Measurements from ENCODE around the gene TRPM2.

TRPM2 gene

GRCh38 chr21:44322621-44323325 lies 30.6 kb upstream of the TRPM2 start:
- no peak overlapping the region for H3K27ac ChIP-seq
- TF ChIP-seq ZFX (IDR thresholded peaks at IDR 0.05; ENCODE audit: borderline replicate concordance): no peak
- TF ChIP-seq CTCF (IDR thresholded peaks at IDR 0.05): no peak

GRCh38 chr21:44323591-44323990 lies 29.8 kb upstream of the TRPM2 start:
- TF ChIP-seq CTCF (IDR thresholded peaks at IDR 0.05): no peak
- TF ChIP-seq ZFX (IDR thresholded peaks at IDR 0.05; ENCODE audit: borderline replicate concordance): no peak
- H3K27ac ChIP-seq: no peak overlapping the region

- H3K27ac ChIP-seq: no peak overlapping the region
- TF ChIP-seq ZFX (IDR thresholded peaks at IDR 0.05; ENCODE audit: borderline replicate concordance): no peak
- no peak for TF ChIP-seq CTCF (IDR thresholded peaks at IDR 0.05)
These were observed 29.1 kb upstream of the TRPM2 start for GRCh38 chr21:44324106-44324853.

- H3K27ac ChIP-seq: no peak overlapping the region
- TF ChIP-seq ZFX (IDR thresholded peaks at IDR 0.05; ENCODE audit: borderline replicate concordance): no peak
- no peak for TF ChIP-seq CTCF (IDR thresholded peaks at IDR 0.05)
These were observed 28.6 kb upstream of the TRPM2 start for GRCh38 chr21:44324854-44325107.

GRCh38 chr21:44325386-44326271 lies 27.8 kb upstream of the TRPM2 start:
- no peak overlapping the region for H3K27ac ChIP-seq

GRCh38 chr21:44326272-44326647 lies 27.2 kb upstream of the TRPM2 start:
- H3K27ac ChIP-seq: no peak overlapping the region
- no peak for TF ChIP-seq CTCF (IDR thresholded peaks at IDR 0.05)
- TF ChIP-seq ZFX (IDR thresholded peaks at IDR 0.05; ENCODE audit: borderline replicate concordance): no peak

More at GRCh38 chr21:44325386-44326271, 27.8 kb upstream of the TRPM2 start:
- no peak for TF ChIP-seq CTCF (IDR thresholded peaks at IDR 0.05)
- TF ChIP-seq ZFX (IDR thresholded peaks at IDR 0.05; ENCODE audit: borderline replicate concordance): no peak
